GM18858 (cell line): Measurements from ENCODE around the gene CTDP1.
"Not testable (repeated sequence)": the region's sequence is repeated elsewhere in the genome, so short reads cannot be mapped to it uniquely, and the experiment has no call there.

Experiments used
- ATAC-seq: cut with Tn5 transposase; IDR thresholded peaks from one replicate; pipeline ENCODE4 v1.9.1; 2021; ENCODE audit not compliant: unreplicated experiment

Gene CTDP1

GRCh38 chr18:79681484-79682387 lies 2.1 kb downstream of the CTDP1 start:
- ATAC-seq: no peak

GRCh38 chr18:79682481-79682880 lies 2.9 kb downstream of the CTDP1 start:
- no peak for ATAC-seq

DNA sequence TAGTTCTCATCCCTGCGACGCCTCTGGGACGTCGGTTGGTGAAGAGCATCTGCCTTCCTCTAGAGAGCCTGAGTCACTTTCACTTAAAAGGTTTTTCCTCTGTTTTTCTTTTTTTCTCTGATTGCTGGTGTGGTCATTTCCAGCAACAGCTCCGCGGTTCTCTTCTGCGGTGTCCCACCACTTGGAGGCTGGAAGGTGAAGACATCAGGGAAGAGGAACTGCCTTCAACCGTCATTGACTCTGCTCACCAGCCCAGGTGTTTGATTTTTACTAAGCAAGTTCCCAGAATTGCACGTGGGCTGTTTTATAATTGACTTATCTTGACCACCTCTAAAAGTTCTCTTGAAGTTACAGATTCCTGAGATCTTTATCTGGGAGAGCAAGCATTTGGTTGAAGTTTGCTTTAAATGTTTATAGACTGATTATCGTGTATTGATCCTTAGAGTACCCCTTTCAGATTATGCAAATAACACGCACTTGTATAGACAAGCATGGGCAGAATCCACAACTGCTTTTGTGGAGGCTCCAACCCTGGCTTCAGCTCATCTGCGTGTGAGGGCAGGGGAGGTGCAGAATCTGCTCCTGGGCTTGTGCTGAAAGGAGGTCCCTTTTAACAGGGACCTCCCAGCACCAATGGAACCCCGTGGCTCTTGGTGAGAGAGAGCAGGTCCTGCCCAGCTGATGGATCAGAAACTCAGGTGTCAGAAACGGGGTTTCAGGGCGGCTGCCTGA lies 3.5 kb downstream of the CTDP1 start:
- ATAC-seq: no peak

GRCh38 chr18:79683626-79684282 lies 4.2 kb downstream of the CTDP1 start:
- no peak for ATAC-seq

DNA sequence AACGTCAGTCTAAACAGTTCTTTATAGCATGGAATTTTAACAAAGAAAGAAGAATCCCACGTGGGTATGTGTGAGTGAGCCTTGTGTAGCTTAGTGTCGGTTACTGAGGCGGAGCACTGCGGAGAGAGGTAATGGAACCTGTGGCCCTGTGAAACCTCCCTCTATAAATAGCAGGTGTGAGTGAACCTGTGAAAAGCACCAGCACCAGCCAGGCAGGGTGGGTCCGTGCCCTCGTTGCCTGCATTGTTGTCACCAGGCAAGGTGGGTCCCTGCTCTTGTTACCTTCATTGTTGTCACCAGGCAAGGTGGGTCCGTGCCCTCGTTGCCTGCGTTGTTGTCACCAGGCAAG lies 4.7 kb downstream of the CTDP1 start:
- no peak for ATAC-seq

- ATAC-seq: no peak
Observed at GRCh38 chr18:79684787-79685186, 5.2 kb downstream of the CTDP1 start.

DNA sequence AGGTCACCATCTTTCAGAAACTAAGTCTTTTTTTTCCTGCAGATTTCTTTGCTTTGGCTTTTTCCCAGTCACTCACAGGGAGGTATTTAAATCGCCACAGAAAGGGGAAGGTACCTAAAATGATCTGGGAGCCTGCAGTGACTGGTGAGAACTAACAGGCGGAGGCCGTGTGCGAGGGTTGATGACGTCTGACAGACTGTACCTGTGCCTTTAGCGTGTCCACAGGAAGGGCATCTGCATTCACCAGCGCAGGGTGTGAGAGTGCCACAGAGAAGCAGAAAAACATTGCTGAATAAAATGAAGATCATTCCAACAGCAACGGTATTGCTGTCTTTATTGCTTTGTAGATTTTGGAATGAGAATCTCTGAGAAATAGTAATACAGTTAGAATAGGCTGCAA lies 5.7 kb downstream of the CTDP1 start:
- ATAC-seq: no peak

GRCh38 chr18:79685971-79686370 lies 6.4 kb downstream of the CTDP1 start:
- ATAC-seq: no peak

DNA sequence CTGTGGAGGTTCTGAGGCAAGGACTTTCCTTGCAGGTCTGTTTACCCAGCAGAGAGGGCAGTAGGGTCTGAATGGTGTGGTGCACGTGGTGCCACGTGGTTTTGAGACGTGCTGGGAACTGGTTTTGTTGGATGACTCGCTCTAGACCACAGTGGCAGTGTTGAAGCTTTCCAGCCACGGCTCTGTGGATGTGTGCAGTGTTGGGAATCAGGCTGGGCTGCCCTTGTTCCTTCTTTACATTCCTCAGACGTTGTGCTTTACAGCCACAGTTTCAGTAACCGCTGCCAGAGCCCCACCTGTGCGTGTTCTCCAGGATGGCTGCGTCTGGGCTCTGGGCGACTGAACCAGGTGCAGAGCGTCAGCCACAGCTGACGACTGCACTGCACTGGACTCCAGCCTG lies 8.2 kb downstream of the CTDP1 start:
- ATAC-seq: no peak

DNA sequence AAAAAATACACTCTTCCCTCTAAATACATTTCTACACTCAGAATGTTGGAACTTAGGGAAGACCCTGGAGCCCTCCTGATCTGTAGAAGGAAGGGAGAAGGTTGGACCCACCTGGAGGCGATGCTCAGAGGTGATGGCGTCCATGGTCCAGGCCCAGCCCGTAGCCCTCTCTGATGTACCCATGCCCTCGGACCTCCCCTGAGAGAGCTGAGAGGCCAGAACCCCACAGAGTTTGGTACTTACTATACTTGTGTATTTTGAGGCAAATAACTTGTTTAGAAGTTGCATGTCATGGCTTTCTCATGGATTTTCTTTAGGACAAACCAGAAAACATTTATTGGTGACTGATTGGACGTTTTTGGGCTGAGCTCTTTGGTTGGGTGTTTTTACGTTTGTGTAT lies 10.5 kb downstream of the CTDP1 start:
- no peak for ATAC-seq

DNA sequence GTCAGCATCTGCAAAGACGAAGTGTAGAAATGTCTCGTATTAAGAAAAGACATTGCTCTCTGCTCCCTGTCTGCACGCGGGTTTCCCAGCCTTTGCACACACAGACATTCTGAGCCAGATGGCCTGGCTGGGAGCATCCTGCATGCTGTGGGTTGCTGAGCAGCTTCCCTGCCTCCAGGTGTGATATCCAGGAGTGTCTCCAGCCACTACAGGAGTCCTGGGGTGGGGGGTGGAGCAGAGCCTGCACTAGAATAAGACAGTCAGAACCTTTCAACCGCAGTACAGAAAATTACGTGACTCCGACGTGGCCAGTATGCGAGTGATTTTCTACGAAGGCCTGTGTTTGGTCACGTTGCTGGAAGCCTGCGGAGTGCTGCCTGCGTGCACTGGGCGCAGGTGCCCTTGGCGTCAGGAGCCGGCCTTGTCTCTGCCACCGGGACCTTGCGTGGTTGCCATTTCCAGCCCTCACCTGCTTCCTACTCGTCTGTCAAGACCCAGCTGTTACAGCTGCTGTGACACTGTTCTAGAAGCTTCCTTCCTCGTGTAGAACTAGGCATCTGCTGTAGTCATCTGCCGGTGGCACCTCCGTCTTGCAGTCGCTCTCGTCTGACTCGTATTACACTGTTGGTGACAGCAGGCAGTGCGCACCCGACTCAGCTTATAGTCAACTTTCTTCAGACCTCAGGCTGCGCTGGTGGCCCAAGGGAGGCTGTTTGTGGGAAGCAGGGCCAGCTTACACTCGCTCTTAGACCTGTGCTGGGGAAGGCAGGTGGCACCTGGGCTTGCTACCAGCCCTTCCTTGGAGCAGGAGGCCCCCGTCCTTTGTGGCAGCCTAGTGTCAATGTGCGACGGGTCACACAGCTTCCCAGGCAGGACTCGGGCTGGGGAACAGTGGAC lies 11.2 kb downstream of the CTDP1 start:
- ATAC-seq: no peak

- ATAC-seq: no peak
Observed at GRCh38 chr18:79692056-79692455, 12.5 kb downstream of the CTDP1 start.

DNA sequence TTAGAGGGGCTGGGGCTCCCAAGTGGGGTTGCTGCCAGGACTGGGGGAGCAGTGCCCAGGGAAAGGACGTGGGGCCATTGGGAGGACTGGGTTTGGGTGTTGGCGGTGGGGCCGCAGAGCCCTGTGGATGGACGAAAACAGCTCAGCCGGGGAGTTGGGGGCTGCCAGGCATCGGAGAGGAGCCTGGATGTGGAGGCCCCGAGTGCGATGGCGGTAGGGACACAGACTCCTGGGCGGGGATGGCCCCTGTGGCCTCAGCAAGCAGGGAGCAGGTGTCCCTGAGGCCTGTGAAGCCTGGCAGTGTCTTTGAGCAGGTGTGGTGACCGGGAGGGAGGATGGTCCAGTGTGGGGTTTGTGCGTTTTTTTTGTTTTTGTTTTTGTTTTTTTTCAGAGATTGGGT lies 13.3 kb downstream of the CTDP1 start:
- no peak for ATAC-seq

- no peak for ATAC-seq
Observed at GRCh38 chr18:79693561-79694205, 14.1 kb downstream of the CTDP1 start.

- ATAC-seq: not testable (repeated sequence)
Observed at GRCh38 chr18:79694206-79694894, 14.7 kb downstream of the CTDP1 start.

DNA sequence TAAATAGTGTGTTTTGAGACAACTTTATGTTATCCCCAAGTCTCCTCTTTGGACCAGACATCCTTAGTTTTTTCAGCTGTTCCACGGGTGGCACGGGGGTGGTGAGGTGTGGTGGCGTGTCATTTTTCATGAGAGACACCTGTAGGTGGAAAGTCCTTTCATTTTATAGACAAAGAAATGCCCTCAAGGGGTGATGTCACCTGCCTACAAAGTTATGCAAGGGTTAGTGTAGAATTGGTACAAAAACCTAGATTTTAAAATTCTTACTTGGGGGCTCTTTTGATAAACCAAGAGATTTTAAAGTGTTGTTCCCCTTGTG lies 15.3 kb downstream of the CTDP1 start:
- no peak for ATAC-seq

DNA sequence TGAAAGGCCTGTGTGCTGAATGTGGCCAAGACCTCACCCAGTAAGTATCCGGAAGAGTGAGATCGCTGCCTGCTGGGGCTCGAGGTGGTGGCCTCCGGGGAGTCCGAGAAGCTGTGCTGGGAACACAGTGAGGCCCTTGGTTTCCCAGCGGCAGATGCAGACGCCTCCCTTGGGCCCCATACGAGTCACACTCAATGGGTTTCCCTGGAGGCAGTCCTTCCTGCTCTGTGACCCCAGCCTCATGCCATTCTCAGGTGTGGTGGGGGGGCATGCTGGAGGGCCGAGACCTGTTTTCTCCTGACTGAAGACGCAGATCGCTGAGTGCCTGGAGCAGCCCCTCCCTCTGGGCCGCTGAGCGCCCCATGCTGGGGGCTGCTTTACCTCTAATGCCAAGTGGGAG lies 15.7 kb downstream of the CTDP1 start:
- no peak for ATAC-seq

- ATAC-seq: no peak
Observed at GRCh38 chr18:79695856-79696850, 16.6 kb downstream of the CTDP1 start.

DNA sequence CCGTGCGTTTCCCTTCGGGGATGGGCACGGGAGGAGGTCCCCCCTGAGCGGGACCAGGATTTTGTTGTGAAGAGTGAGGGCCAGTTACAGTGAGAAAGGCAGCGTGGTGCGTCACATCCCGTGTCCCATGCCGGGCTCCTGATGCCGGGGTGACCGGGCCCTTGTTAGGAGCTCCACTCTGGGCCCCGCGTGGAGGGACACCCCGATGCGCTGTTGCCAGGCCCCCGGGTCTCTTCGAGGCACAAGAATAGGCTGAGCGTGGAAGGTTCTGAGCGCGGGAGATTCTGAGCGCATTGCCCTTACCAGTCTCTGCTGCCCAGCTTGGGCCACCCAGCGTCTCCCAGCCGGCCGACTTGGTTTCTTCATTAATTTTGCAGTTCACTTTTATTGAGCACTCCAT lies 17.6 kb downstream of the CTDP1 start:
- ATAC-seq: no peak
